AG10803 (cell line): Measurements from ENCODE around the gene ZNF239.
A peak's percentile ranks its signal among the peaks of the same experiment; 100 is the strongest.
"Not testable (repeated sequence)": the region's sequence is repeated elsewhere in the genome, so short reads cannot be mapped to it uniquely, and the experiment has no call there.

ENCODE experiments used
- DNase-seq: peaks from one replicate; pipeline ENCODE4 v3.0.0; 2010; ENCODE audit warnings: low read depth
- H3K4me3 ChIP-seq: 2 replicates; pipeline ENCODE4 v1.5.1; 2011; ENCODE audit warnings: mild to moderate bottlenecking, low read length, control low read depth
- CTCF ChIP-seq: conservative IDR thresholded peaks from 2 replicates; pipeline ENCODE4 v1.5.1; 2011; ENCODE audit warnings: mild to moderate bottlenecking, low read length, control low read depth, inconsistent platforms

ZNF239 gene

GRCh38 chr10:43576062-43576461, 1.6 kb upstream of the ZNF239 start:
- H3K4me3 ChIP-seq, result no peak overlapping the region
- no peak for DNase-seq
- TF ChIP-seq CTCF, result no peak

- DNase-seq, result no peak
- no peak for TF ChIP-seq CTCF
- peak overlapping the region; percentile 69 for H3K4me3 ChIP-seq
Observed at GRCh38 chr10:43574906-43575305, 490 bp upstream of the ZNF239 start.

- no peak for TF ChIP-seq CTCF
- DNase-seq, result no peak
- peak overlapping the region; percentile 69 for H3K4me3 ChIP-seq
Observed at GRCh38 chr10:43573250-43574000, 991 bp downstream of the ZNF239 start.

GRCh38 chr10:43570971-43571370, 3.4 kb downstream of the ZNF239 start:
- H3K4me3 ChIP-seq, result no peak overlapping the region
- no peak for TF ChIP-seq CTCF
- DNase-seq, result no peak

GRCh38 chr10:43569681-43570080, 4.7 kb downstream of the ZNF239 start:
- TF ChIP-seq CTCF, result no peak
- no peak for DNase-seq
- H3K4me3 ChIP-seq, result no peak overlapping the region

GRCh38 chr10:43557214-43557613, 17.2 kb downstream of the ZNF239 start:
- TF ChIP-seq CTCF, result no peak

GRCh38 chr10:43543746-43544145, 30.7 kb downstream of the ZNF239 start:
- H3K4me3 ChIP-seq, DNase-seq: not testable (repeated sequence)

More at GRCh38 chr10:43557214-43557613, 17.2 kb downstream of the ZNF239 start:
- no peak overlapping the region for H3K4me3 ChIP-seq
- DNase-seq, result no peak
